Stimulated activated naive B cell treated with anti-CD40 and anti-IgM and Interleukin-4, amounts not matched to agents 10 μg/mL and 1 μg/mL and 100 μg/mL, for 72 hours (primary cell): ENCODE measurements around the gene C19orf81.

Source experiments
- ATAC-seq, 2 donors: fragments of 150-1000 bp; cut with Tn5 transposase; replicated peaks; 2 replicates each; pipeline ENCODE4 v1.10.0; 2021; ENCODE audit warnings: moderate library complexity in 1 of 2
- DNase-seq: peaks from one replicate; pipeline ENCODE4 v3.0.0; 2021
- H3K27ac Mint-ChIP-seq: one replicate; pipeline ENCODE4 v1.8.0; 2022; ENCODE audit warnings: mild to moderate bottlenecking, mixed read lengths
- H3K27me3 Mint-ChIP-seq, 2 donors: one replicate each; pipeline ENCODE4 v1.8.0; 2022; ENCODE audit warnings: mixed read lengths in 2 of 2
- H3K36me3 Mint-ChIP-seq, 2 donors: one replicate each; pipeline ENCODE4 v1.8.0; 2022; ENCODE audit warnings: mixed read lengths in 2 of 2, mild to moderate bottlenecking in 1 of 2
- H3K4me1 Mint-ChIP-seq, 2 donors: one replicate each; pipeline ENCODE4 v1.8.0; 2022; ENCODE audit warnings: mixed read lengths in 2 of 2, mild to moderate bottlenecking in 1 of 2
- H3K4me3 Mint-ChIP-seq, 2 donors: one replicate each; pipeline ENCODE4 v1.8.0; 2022; ENCODE audit warnings: mild to moderate bottlenecking in 2 of 2, mixed read lengths in 2 of 2, moderate library complexity in 1 of 2
- H3K9me3 Mint-ChIP-seq, 2 donors: one replicate each; pipeline ENCODE4 v1.8.0; 2022; ENCODE audit warnings: mixed read lengths in 2 of 2, mild to moderate bottlenecking in 1 of 2

The C19orf81 gene

GRCh38 chr19:50639121-50640112 is 9.8 kb upstream of the C19orf81 start, which contains the start of gene SYT3:
TSS of gene SYT3 (minus strand) at chr19:50639881. CDS start at chr19:50637411, 2,470 bp downstream.
- ATAC-seq (peak; percentile 86 to 92), DNase-seq (peak; percentile 20)
- Mint-ChIP-seq H3K27me3 (peaks cover 30 to 49% of the 10 kb centered on the region in 2 donors), H3K4me3 (peak within 1 kb of the TSS; percentile 84), H3K36me3 (peaks cover 0 to 3% of the 10 kb centered on the region in 2 donors), H3K27ac (no peak within 1 kb of the TSS), H3K4me1 (peaks cover 6 to 14% of the 10 kb centered on the region in 2 donors), H3K9me3 (peaks cover 4 to 7% of the 10 kb centered on the region in 2 donors)

- peaks cover 0 to 3% of the 10 kb centered on the region in 2 donors for H3K36me3 Mint-ChIP-seq
- H3K27ac Mint-ChIP-seq, result no peak overlapping the region
- peaks cover 6 to 14% of the 10 kb centered on the region in 2 donors for H3K4me1 Mint-ChIP-seq
- H3K4me3 Mint-ChIP-seq, result no peak overlapping the region
- peaks cover 1 to 4% of the 10 kb centered on the region in 2 donors for H3K9me3 Mint-ChIP-seq
- peaks cover 30 to 45% of the 10 kb centered on the region in 2 donors for H3K27me3 Mint-ChIP-seq
- ATAC-seq, result no peak
- no peak for DNase-seq
Observed at GRCh38 chr19:50640368-50640767, 8.9 kb upstream of the C19orf81 start.

GRCh38 chr19:50644315-50644915 is 4.8 kb upstream of the C19orf81 start:
- H3K36me3 Mint-ChIP-seq, result no peaks in the 10 kb centered on the region
- no peaks in the 10 kb centered on the region for H3K9me3 Mint-ChIP-seq
- H3K4me1 Mint-ChIP-seq, result peaks cover under 1 to 2% of the 10 kb centered on the region in 2 donors
- no peak overlapping the region for H3K27ac Mint-ChIP-seq
- no peak for ATAC-seq
- H3K27me3 Mint-ChIP-seq, result peaks cover 15 to 23% of the 10 kb centered on the region in 2 donors
- DNase-seq, result no peak
- no peak overlapping the region for H3K4me3 Mint-ChIP-seq

GRCh38 chr19:50645107-50645506 is 4.1 kb upstream of the C19orf81 start:
- Mint-ChIP-seq H3K27me3 (peaks cover 21 to 28% of the 10 kb centered on the region in 2 donors), H3K36me3 (no peaks in the 10 kb centered on the region), H3K9me3 (peaks cover 4 to 5% of the 10 kb centered on the region in 2 donors), H3K4me1 (peaks cover 0 to 7% of the 10 kb centered on the region in 2 donors), H3K4me3 (no peak overlapping the region), H3K27ac (no peak overlapping the region)
- no peak for DNase-seq
- no peak for ATAC-seq

GRCh38 chr19:50646074-50646807 is 3.0 kb upstream of the C19orf81 start:
- no peak for DNase-seq
- peaks cover 4 to 5% of the 10 kb centered on the region in 2 donors for H3K9me3 Mint-ChIP-seq
- no peak overlapping the region for H3K27ac Mint-ChIP-seq
- H3K27me3 Mint-ChIP-seq, result peaks cover 25 to 33% of the 10 kb centered on the region in 2 donors
- no peaks in the 10 kb centered on the region for H3K36me3 Mint-ChIP-seq
- H3K4me1 Mint-ChIP-seq, result peaks cover 0 to 7% of the 10 kb centered on the region in 2 donors
- ATAC-seq, result no peak
- H3K4me3 Mint-ChIP-seq, result no peak overlapping the region

- Mint-ChIP-seq H3K9me3 (peaks cover 4 to 5% of the 10 kb centered on the region in 2 donors), H3K4me3 (no peak overlapping the region), H3K36me3 (no peaks in the 10 kb centered on the region), H3K4me1 (peaks cover 0 to 7% of the 10 kb centered on the region in 2 donors), H3K27ac (no peak overlapping the region), H3K27me3 (peaks cover 30 to 41% of the 10 kb centered on the region in 2 donors)
- ATAC-seq, result peak in 1 of 2 donors; percentile 48
- no peak for DNase-seq
Observed at GRCh38 chr19:50647879-50648615, 1.2 kb upstream of the C19orf81 start.

- H3K27me3 Mint-ChIP-seq, result peaks cover 36 to 47% of the 10 kb centered on the region in 2 donors
- H3K4me1 Mint-ChIP-seq, result peaks cover 0 to 7% of the 10 kb centered on the region in 2 donors
- no peak overlapping the region for H3K4me3 Mint-ChIP-seq
- H3K9me3 Mint-ChIP-seq, result peaks cover 4 to 5% of the 10 kb centered on the region in 2 donors
- ATAC-seq (no peak), DNase-seq (no peak)
- no peak overlapping the region for H3K27ac Mint-ChIP-seq
- H3K36me3 Mint-ChIP-seq, result peaks cover 0 to 2% of the 10 kb centered on the region in 2 donors
Observed at GRCh38 chr19:50648659-50649058, 586 bp upstream of the C19orf81 start.

GRCh38 chr19:50651174-50651573 is 1.9 kb downstream of the C19orf81 start:
- Mint-ChIP-seq H3K4me1 (peaks cover 0 to 7% of the 10 kb centered on the region in 2 donors), H3K4me3 (no peak overlapping the region), H3K9me3 (peaks cover 13 to 22% of the 10 kb centered on the region in 2 donors), H3K27me3 (peaks cover 56 to 72% of the 10 kb centered on the region in 2 donors), H3K36me3 (peaks cover 2 to 9% of the 10 kb centered on the region in 2 donors), H3K27ac (no peak overlapping the region)
- DNase-seq (no peak), ATAC-seq (no peak)

GRCh38 chr19:50652722-50653121 is 3.5 kb downstream of the C19orf81 start:
- Mint-ChIP-seq H3K4me1 (peaks cover 3 to 8% of the 10 kb centered on the region in 2 donors), H3K27me3 (peaks cover 56 to 80% of the 10 kb centered on the region in 2 donors), H3K36me3 (peaks cover 2 to 9% of the 10 kb centered on the region in 2 donors), H3K27ac (no peak overlapping the region), H3K9me3 (peaks cover 13 to 24% of the 10 kb centered on the region in 2 donors), H3K4me3 (no peak overlapping the region)
- DNase-seq (no peak), ATAC-seq (no peak)

- no peak for ATAC-seq
- peaks cover 11 to 26% of the 10 kb centered on the region in 2 donors for H3K9me3 Mint-ChIP-seq
- no peak for DNase-seq
- H3K4me3 Mint-ChIP-seq, result no peak overlapping the region
- H3K27me3 Mint-ChIP-seq, result peaks cover 54 to 78% of the 10 kb centered on the region in 2 donors
- H3K27ac Mint-ChIP-seq, result no peak overlapping the region
- peaks cover 7 to 12% of the 10 kb centered on the region in 2 donors for H3K4me1 Mint-ChIP-seq
- H3K36me3 Mint-ChIP-seq, result peaks cover 6 to 13% of the 10 kb centered on the region in 2 donors
Observed at GRCh38 chr19:50654882-50655281, 5.6 kb downstream of the C19orf81 start.

- Mint-ChIP-seq H3K36me3 (peaks cover 8 to 13% of the 10 kb centered on the region in 2 donors), H3K4me1 (peaks cover 7 to 12% of the 10 kb centered on the region in 2 donors), H3K27me3 (peaks cover 63 to 87% of the 10 kb centered on the region in 2 donors), H3K27ac (peak overlapping the region; percentile 94), H3K4me3 (peak overlapping the region; percentile 87 to 92), H3K9me3 (peaks cover 10 to 24% of the 10 kb centered on the region in 2 donors)
- ATAC-seq (no peak), DNase-seq (no peak)
Observed at GRCh38 chr19:50657222-50657669, 8.0 kb downstream of the C19orf81 start.

- Mint-ChIP-seq H3K27me3 (peaks cover 63 to 88% of the 10 kb centered on the region in 2 donors), H3K4me1 (peaks cover 7 to 12% of the 10 kb centered on the region in 2 donors), H3K9me3 (peaks cover 10 to 24% of the 10 kb centered on the region in 2 donors), H3K27ac (peak overlapping the region; percentile 94), H3K4me3 (peak overlapping the region; percentile 87 to 92), H3K36me3 (peaks cover 8 to 13% of the 10 kb centered on the region in 2 donors)
- DNase-seq, result peak; percentile 92
- peak; percentile 92 to 93 for ATAC-seq
Observed at GRCh38 chr19:50657712-50658440, 8.6 kb downstream of the C19orf81 start.
